ENCODE data around the gene TDRD6. TPM values are rescaled to one million over a fixed set of nuclear protein-coding genes. Genes with fewer than 3 reads are reported as not detected.

TDRD6 gene, protein sequence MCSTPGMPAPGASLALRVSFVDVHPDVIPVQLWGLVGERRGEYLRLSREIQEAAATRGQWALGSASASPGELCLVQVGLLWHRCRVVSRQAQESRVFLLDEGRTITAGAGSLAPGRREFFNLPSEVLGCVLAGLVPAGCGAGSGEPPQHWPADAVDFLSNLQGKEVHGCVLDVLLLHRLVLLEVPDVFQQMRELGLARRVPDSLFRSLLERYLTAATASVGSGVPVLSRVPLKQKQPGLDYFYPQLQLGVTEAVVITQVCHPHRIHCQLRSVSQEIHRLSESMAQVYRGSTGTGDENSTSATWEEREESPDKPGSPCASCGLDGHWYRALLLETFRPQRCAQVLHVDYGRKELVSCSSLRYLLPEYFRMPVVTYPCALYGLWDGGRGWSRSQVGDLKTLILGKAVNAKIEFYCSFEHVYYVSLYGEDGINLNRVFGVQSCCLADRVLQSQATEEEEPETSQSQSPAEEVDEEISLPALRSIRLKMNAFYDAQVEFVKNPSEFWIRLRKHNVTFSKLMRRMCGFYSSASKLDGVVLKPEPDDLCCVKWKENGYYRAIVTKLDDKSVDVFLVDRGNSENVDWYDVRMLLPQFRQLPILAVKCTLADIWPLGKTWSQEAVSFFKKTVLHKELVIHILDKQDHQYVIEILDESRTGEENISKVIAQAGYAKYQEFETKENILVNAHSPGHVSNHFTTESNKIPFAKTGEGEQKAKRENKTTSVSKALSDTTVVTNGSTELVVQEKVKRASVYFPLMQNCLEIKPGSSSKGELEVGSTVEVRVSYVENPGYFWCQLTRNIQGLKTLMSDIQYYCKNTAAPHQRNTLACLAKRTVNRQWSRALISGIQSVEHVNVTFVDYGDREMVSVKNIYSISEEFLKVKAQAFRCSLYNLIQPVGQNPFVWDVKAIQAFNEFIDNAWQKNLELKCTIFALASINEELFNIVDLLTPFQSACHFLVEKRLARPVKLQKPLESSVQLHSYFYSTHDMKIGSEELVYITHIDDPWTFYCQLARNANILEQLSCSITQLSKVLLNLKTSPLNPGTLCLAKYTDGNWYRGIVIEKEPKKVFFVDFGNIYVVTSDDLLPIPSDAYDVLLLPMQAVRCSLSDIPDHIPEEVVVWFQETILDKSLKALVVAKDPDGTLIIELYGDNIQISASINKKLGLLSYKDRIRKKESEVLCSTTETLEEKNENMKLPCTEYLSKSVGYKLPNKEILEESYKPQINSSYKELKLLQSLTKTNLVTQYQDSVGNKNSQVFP (N-terminal part only)
- total RNA-seq (1 to 10 TPM in 1 of 9 donors, under 1 TPM in 8; 0.18 to 1.7 (median 0.50) TPM), polyA plus RNA-seq (1 to 10 TPM in 2 of 3 donors, under 1 TPM in 1; 0.66 to 1.3 (median 1.3) TPM)
- long read RNA-seq, donor 1, result 0 reads
- long read RNA-seq, donor 2, result 0 reads
- long read RNA-seq, donor 3, result 0 reads
- long read RNA-seq, donor 4, result 0 reads
- long read RNA-seq, donor 5, result 0 reads
- long read RNA-seq, donor 6, result 0 reads
- long read RNA-seq, donor 7, result 0 reads
- long read RNA-seq, donor 8, full-length matches to known transcripts, result 1 of 1 reads
- long read RNA-seq, donor 8, partial matches to known transcripts, result 0 of 1 reads
- long read RNA-seq, donor 8, other reads (novel, unspliced or antisense), result 0 of 1 reads
- long read RNA-seq, donor 9, result 0 reads
- long read RNA-seq, donor 10, result 0 reads

DNA sequence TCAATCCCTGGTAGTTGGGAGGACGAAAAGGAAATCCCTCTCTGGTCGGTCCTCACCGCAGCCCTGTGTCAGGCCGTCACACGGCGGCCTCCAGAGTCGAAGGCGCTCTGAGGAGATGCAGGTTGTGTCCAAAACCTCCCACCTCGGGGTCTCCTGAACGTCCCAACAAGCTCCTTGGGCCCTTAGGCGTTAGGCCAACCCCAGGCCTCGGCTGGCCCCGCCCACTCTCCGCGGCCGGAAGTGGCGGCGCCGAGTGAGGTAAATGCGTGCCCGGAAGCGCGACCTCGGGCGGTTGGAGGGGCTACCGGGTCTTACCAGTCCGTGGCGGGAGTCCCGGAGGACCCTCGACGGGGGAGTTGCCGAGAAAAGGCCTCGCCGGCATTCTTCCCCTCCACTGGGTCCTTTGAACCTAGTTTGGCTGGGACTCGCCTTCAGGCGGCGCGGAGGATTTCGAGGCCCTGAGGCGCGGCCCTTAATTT lies at the start of gene TDRD6:
Gene TDRD6 (plus strand): TSS at position 267 of the 479 bp plus-strand sequence. CDS start 244 bp downstream, outside the sequence.
- DNase-seq, result no peak
- Histone ChIP-seq H3K4me3 (no peak within 1 kb of the TSS), H3K9me3 (replicated peaks in 1 of 3) (no peaks in the 10 kb centered on the region), H3K4me1 (replicated peaks in 1 of 2) (no peaks in the 10 kb centered on the region), H3K27ac (no peak within 1 kb of the TSS), H3K36me3 (replicated peaks in 1 of 2) (no peaks in the 10 kb centered on the region), H3K27me3 (no peaks in the 10 kb centered on the region)
- TF ChIP-seq POLR2A (IDR thresholded peaks at IDR 0.05), result no peak
- TF ChIP-seq, protein P1, sequence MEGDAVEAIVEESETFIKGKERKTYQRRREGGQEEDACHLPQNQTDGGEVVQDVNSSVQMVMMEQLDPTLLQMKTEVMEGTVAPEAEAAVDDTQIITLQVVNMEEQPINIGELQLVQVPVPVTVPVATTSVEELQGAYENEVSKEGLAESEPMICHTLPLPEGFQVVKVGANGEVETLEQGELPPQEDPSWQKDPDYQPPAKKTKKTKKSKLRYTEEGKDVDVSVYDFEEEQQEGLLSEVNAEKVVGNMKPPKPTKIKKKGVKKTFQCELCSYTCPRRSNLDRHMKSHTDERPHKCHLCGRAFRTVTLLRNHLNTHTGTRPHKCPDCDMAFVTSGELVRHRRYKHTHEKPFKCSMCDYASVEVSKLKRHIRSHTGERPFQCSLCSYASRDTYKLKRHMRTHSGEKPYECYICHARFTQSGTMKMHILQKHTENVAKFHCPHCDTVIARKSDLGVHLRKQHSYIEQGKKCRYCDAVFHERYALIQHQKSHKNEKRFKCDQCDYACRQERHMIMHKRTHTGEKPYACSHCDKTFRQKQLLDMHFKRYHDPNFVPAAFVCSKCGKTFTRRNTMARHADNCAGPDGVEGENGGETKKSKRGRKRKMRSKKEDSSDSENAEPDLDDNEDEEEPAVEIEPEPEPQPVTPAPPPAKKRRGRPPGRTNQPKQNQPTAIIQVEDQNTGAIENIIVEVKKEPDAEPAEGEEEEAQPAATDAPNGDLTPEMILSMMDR (IDR thresholded peaks at IDR 0.05), result no peak
- intact Hi-C loops (cut with DNase I), result no loop called here
- WGBS, 4 donors, result 90 to 97% (median 92%) methylated on average over 26 to 41 of the region's 41 CpGs

DNA sequence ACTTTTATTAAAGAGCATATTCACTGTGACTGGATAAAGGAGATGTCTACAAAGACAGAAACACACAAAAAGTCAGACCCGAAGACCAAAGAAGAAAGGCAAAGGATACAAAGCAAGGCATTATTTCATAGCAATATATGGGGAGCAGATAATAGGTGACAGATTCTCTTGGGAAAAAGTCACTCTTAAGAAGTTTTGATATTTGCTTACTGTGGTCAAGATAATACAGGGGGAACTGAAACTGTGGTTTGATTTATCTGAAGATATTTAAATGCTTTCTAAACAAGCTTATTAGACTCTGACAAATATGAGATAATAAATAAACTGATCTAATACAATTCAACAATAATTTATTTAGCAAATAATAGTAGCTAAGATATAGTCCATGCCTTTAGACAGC lies 49.8 kb upstream of the TDRD6 start:
- no peaks in the 10 kb centered on the region for H3K36me3 ChIP-seq (replicated peaks in 1 of 2)
- H3K9me3 ChIP-seq (replicated peaks in 1 of 3), result no peaks in the 10 kb centered on the region
- no peaks in the 10 kb centered on the region for H3K4me1 ChIP-seq (replicated peaks in 1 of 2)
- no peak for TF ChIP-seq POLR2A (IDR thresholded peaks at IDR 0.05)
- TF ChIP-seq, protein P1 (IDR thresholded peaks at IDR 0.05), result no peak
- no peak for DNase-seq
- 81 to 91% (median 86%) methylated on average over 1 of the region's 1 CpG for WGBS, 4 donors
- H3K27me3 ChIP-seq, result no peaks in the 10 kb centered on the region
- no peak overlapping the region for H3K27ac ChIP-seq
- H3K4me3 ChIP-seq, result no peak overlapping the region
- intact Hi-C loops (cut with DNase I), result no loop called here

DNA sequence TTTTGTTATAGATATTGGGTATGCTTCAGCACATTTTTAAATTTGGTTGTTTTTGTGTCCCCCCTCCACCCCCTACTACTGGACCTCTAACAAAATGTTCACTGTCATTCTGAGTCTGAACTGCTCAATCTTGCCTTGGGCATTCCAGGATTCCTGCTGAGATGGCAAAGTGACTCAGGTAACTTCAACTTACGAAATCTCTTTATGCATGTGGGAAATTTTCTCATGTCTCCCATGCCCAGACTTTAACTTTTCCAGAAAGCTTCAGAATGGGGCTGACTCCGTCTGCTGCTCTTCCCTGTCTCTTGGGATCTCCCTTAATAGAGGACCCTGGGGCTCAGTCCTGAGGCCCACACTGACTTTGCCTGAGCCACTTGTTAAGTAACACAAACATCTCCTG lies 49.0 kb upstream of the TDRD6 start:
- Histone ChIP-seq H3K4me1 (replicated peaks in 1 of 2) (no peaks in the 10 kb centered on the region), H3K4me3 (no peak overlapping the region), H3K27me3 (no peaks in the 10 kb centered on the region), H3K36me3 (replicated peaks in 1 of 2) (no peaks in the 10 kb centered on the region), H3K9me3 (replicated peaks in 1 of 3) (no peaks in the 10 kb centered on the region), H3K27ac (no peak overlapping the region)
- no peak for DNase-seq
- WGBS, 4 donors, result 80 to 97% (median 91%) methylated on average over 2 of the region's 2 CpGs
- TF ChIP-seq, protein P1 (IDR thresholded peaks at IDR 0.05), result no peak
- TF ChIP-seq POLR2A (IDR thresholded peaks at IDR 0.05), result no peak
- intact Hi-C loops (cut with DNase I), result no loop called here
